HepG2 (cell line): ENCODE measurements around the gene CPT1A.

Source experiments
- KLF15 ChIP-seq: sonication (generic); formaldehyde crosslinking; IDR thresholded peaks from 2 replicates; pipeline ENCODE4 v1.8.1; 2023; ENCODE audit warnings: borderline replicate concordance, mild to moderate bottlenecking, inconsistent platforms, missing genetic modification reagents, mixed read lengths
- TF ChIP-seq, protein P1 (sequence below): fragments of 450-650 bp; IDR thresholded peaks from 2 replicates; pipeline ENCODE4 v1.6.1; 2017

DNA sequence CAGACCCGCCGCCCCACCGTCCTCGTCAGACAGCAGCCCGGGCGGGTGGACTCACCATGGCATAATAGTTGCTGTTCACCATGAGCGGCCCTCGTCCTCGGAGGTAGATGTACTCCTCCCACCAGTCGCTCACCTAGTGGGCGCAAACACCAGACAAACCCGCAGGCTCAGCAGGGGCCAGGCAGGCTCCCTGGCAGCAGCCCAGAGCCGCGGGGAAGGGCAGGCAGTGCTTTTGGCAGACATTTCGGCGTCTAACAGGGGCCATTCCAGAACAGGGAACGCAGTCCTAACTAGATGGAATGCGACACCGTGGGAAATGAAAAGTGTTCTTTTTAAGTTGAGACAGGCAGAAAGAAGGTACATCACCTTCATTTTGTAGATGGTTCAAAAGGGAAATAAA is 44.9 kb downstream of the CPT1A start:
- no peak for TF ChIP-seq KLF15 (CRISPR knock-in tag)
- TF ChIP-seq, protein P1, sequence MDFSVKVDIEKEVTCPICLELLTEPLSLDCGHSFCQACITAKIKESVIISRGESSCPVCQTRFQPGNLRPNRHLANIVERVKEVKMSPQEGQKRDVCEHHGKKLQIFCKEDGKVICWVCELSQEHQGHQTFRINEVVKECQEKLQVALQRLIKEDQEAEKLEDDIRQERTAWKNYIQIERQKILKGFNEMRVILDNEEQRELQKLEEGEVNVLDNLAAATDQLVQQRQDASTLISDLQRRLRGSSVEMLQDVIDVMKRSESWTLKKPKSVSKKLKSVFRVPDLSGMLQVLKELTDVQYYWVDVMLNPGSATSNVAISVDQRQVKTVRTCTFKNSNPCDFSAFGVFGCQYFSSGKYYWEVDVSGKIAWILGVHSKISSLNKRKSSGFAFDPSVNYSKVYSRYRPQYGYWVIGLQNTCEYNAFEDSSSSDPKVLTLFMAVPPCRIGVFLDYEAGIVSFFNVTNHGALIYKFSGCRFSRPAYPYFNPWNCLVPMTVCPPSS, result no peak
